Uterus (tissue), 2 donors: ENCODE measurements around the gene CHD9NB.

Experiments
- CTCF ChIP-seq, 4 experiments: fragments of 200-600 bp in 2 of 4; fragments of 450-650 bp in 2 of 4; sonication (generic) in 2 of 4; IDR thresholded peaks; one replicate each; pipeline ENCODE4 v1.5.1; 2016 to 2019; ENCODE audit warnings: antibody characterized with exemption in 4 of 4, mild to moderate bottlenecking in 2 of 4, moderate library complexity in 1 of 4
- POLR2A ChIP-seq, 2 donors: fragments of 450-650 bp; IDR thresholded peaks; one replicate each; pipeline ENCODE4 v1.6.1; 2016; ENCODE audit warnings: antibody characterized with exemption in 2 of 2, mild to moderate bottlenecking in 1 of 2, moderate library complexity in 1 of 2

GRCh38 chr16:53081686-53082407 lies 29.1 kb upstream of the CHD9NB start:
- no peak for TF ChIP-seq POLR2A (IDR thresholded peaks at IDR 0.05)
- no peak for TF ChIP-seq CTCF (IDR thresholded peaks at IDR 0.05)
